ENCODE data around the gene GPC6. TPM values are rescaled to one million over a fixed set of nuclear protein-coding genes. Genes with fewer than 3 reads are reported as not detected.

The GPC6 gene
- total and polyA plus RNA-seq, 2 donors (not counting 1 experiment from before 2014, with no cell fraction given): not detected

GRCh38 chr13:93244918-93245280 is 18.3 kb downstream of the GPC6 start:
- Histone ChIP-seq H3K4me1 (ENCODE audit: control insufficient read depth in 2 of 2, insufficient read depth in 2 of 2, low read length in 2 of 2) (no peaks in the 10 kb centered on the region), H3K4me3 (ENCODE audit: control extremely low read depth in 1 of 5, extremely low read depth in 1 of 5, insufficient read depth in 1 of 5, low read depth in 2 of 5, low read length in 4 of 5) (no peak overlapping the region), H3K27me3 (replicated peaks in 1 of 4; ENCODE audit: control extremely low read depth in 1 of 4, control insufficient read depth in 3 of 4, insufficient read depth in 4 of 4, low read length in 3 of 4) (no peaks in the 10 kb centered on the region), H3K27ac (ENCODE audit: low read length in 2 of 2) (no peak overlapping the region), H3K4me2 (replicated peaks; ENCODE audit: low read depth, low read length, poor library complexity, severe bottlenecking) (no peak overlapping the region), H3K79me2 (ENCODE audit: control insufficient read depth, insufficient read depth, low read length) (no peaks in the 10 kb centered on the region), H2AFZ (ENCODE audit: insufficient read depth, low read depth, low read length, poor library complexity, severe bottlenecking) (no peak overlapping the region), H3K36me3 (replicated peaks in 1 of 2; ENCODE audit: control extremely low read depth in 1 of 2, control insufficient read depth in 1 of 2, extremely low read depth in 1 of 2, insufficient read depth in 2 of 2, low read length in 1 of 2) (no peaks in the 10 kb centered on the region), H4K20me1 (ENCODE audit: control insufficient read depth, insufficient read depth, low read length, poor library complexity, severe bottlenecking) (no peaks in the 10 kb centered on the region), H3K9ac (ENCODE audit: low read length) (no peak overlapping the region), H3K9me3 (ENCODE audit: control extremely low read depth in 1 of 3, control insufficient read depth in 2 of 3, insufficient read depth in 1 of 3, low read length in 2 of 3) (peaks cover 0 to 15% (median 2%) of the 10 kb centered on the region in 3 donors)
- intact Hi-C loops (cut with micrococcal nuclease): no loop called here
- no peaks in the 10 kb centered on the region for H3K27me3 Mint-ChIP-seq
- ATAC-seq (ENCODE audit: low read depth) (no peak), DNase-seq (no peak)
- no peaks in the 10 kb centered on the region for H3K4me1 Mint-ChIP-seq
- no peak overlapping the region for H3K4me3 Mint-ChIP-seq
- TF ChIP-seq EZH2 (IDR thresholded peaks at IDR 0.05; ENCODE audit: borderline replicate concordance, insufficient read depth, low read depth, low read length, poor library complexity, severe bottlenecking): no peak
- TF ChIP-seq CTCF (IDR thresholded peaks at IDR 0.05): no peak
- ChIA-PET CTCF (no interaction called here), POLR2A (no interaction called here)
- WGBS (ENCODE audit: insufficient coverage): no CpG with 5 or more reads among the region's 1 CpG
- H3K27ac Mint-ChIP-seq: no peak overlapping the region
- peaks cover 15% of the 10 kb centered on the region for H3K9me3 Mint-ChIP-seq (ENCODE audit: insufficient read depth)

DNA sequence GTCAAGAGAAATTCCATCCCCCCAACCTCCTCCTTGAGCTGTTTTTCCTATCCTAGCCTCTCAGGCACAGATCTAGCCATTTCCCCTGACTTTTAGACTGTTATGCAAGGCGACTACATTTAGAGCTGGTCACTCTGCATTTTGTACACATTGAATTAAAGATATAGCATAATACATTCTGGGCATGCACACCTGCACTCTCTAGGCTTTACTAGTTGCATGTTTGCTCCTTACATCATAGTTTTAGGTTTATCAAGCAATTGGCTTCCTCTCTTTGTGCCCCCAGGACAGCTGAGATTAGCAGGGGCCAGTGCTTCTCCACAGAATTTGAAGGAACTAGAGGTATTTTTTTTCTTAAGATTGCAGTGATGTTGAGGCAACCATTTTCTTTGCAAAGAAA is 19.5 kb downstream of the GPC6 start:
- ChIA-PET POLR2A (no interaction called here), CTCF (no interaction called here)
- H3K4me2 ChIP-seq (replicated peaks; ENCODE audit: low read depth, low read length, poor library complexity, severe bottlenecking): no peak overlapping the region
- Mint-ChIP-seq H3K4me3 (no peak overlapping the region), H3K9me3 (ENCODE audit: insufficient read depth) (peaks cover 9% of the 10 kb centered on the region), H3K4me1 (no peaks in the 10 kb centered on the region), H3K27ac (no peak overlapping the region), H3K27me3 (no peaks in the 10 kb centered on the region)
- WGBS (ENCODE audit: insufficient coverage): no CpG with 5 or more reads among the region's 1 CpG
- no peaks in the 10 kb centered on the region for H3K4me1 ChIP-seq (ENCODE audit: control insufficient read depth in 2 of 2, insufficient read depth in 2 of 2, low read length in 2 of 2)
- no peaks in the 10 kb centered on the region for H3K79me2 ChIP-seq (ENCODE audit: control insufficient read depth, insufficient read depth, low read length)
- H3K4me3 ChIP-seq (ENCODE audit: control extremely low read depth in 1 of 5, extremely low read depth in 1 of 5, insufficient read depth in 1 of 5, low read depth in 2 of 5, low read length in 4 of 5): no peak overlapping the region
- H3K27ac ChIP-seq (ENCODE audit: low read length in 2 of 2): no peak overlapping the region
- no peak for ATAC-seq (ENCODE audit: low read depth)
- H3K9ac ChIP-seq (ENCODE audit: low read length): no peak overlapping the region
- intact Hi-C loops (cut with micrococcal nuclease): no loop called here
- H2AFZ ChIP-seq (ENCODE audit: insufficient read depth, low read depth, low read length, poor library complexity, severe bottlenecking): no peak overlapping the region
- no peak for DNase-seq
- TF ChIP-seq EZH2 (IDR thresholded peaks at IDR 0.05; ENCODE audit: borderline replicate concordance, insufficient read depth, low read depth, low read length, poor library complexity, severe bottlenecking) (no peak), CTCF (IDR thresholded peaks at IDR 0.05) (no peak)
- no peaks in the 10 kb centered on the region for H3K36me3 ChIP-seq (replicated peaks in 1 of 2; ENCODE audit: control extremely low read depth in 1 of 2, control insufficient read depth in 1 of 2, extremely low read depth in 1 of 2, insufficient read depth in 2 of 2, low read length in 1 of 2)
- H4K20me1 ChIP-seq (ENCODE audit: control insufficient read depth, insufficient read depth, low read length, poor library complexity, severe bottlenecking): no peaks in the 10 kb centered on the region
- H3K27me3 ChIP-seq (replicated peaks in 1 of 4; ENCODE audit: control extremely low read depth in 1 of 4, control insufficient read depth in 3 of 4, insufficient read depth in 4 of 4, low read length in 3 of 4): no peaks in the 10 kb centered on the region
- peaks cover 0 to 15% (median 0%) of the 10 kb centered on the region in 3 donors for H3K9me3 ChIP-seq (ENCODE audit: control extremely low read depth in 1 of 3, control insufficient read depth in 2 of 3, insufficient read depth in 1 of 3, low read length in 2 of 3)

Measured in B cell (primary cell).